HG03060 (cell line): Measurements from ENCODE around the gene DIPK1B.

Experiments
- ATAC-seq: cut with Tn5 transposase; IDR thresholded peaks from one replicate; pipeline ENCODE4 v1.9.1; 2021; ENCODE audit warnings: low read depth, moderate number of reproducible peaks; ENCODE audit not compliant: unreplicated experiment

DIPK1B gene

DNA sequence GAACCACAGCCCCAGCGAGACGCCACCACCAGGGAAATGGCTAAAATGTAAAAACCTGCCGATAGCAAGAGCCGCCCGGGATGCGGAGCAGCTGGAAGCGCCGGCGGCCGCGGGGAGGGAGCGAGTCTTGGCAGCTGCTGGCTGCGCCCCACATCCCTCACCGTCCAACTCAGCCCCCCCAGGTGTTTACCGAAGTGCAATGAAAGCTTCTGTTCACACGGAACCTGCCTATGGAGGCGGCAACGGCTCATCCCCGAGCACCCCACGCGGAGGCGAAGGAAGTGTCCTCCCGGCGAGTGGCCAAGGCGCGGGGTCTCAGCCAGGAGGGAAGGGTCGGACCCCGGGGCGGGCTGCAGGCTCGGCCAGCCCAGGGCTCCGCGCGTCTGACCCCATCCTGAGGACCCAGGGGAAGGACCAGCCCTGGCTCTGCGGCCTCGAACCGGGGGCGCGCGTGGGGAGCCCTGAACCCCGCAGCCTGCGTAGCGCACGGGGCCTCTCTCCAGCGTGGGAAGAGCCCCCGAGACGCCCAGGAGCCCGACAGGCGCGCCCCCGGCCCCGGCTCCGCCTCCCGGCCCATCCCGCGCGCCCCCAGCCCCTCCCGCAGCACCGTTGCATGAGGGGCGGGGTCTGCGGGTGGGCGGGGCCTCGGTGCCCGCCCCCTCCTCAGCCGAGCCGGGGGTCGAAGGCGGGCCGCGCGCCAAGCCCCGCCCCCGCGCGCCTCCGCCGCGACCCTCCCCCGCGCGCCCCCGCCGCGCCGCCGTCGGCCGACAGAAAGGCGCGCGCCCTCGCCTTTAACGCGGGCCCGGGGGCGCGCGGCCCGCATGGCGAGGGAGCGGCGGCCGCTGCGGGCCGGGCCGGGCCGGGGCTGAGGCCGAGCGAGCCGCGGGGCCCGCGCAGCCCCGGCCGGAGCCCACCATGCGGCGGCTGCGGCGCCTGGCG is at the start of gene DIPK1B:
Gene DIPK1B (plus strand): TSS at position 822 of the 939 bp plus-strand sequence. CDS start 94 bp downstream, at position 916.
- ATAC-seq, result no peak

DNA sequence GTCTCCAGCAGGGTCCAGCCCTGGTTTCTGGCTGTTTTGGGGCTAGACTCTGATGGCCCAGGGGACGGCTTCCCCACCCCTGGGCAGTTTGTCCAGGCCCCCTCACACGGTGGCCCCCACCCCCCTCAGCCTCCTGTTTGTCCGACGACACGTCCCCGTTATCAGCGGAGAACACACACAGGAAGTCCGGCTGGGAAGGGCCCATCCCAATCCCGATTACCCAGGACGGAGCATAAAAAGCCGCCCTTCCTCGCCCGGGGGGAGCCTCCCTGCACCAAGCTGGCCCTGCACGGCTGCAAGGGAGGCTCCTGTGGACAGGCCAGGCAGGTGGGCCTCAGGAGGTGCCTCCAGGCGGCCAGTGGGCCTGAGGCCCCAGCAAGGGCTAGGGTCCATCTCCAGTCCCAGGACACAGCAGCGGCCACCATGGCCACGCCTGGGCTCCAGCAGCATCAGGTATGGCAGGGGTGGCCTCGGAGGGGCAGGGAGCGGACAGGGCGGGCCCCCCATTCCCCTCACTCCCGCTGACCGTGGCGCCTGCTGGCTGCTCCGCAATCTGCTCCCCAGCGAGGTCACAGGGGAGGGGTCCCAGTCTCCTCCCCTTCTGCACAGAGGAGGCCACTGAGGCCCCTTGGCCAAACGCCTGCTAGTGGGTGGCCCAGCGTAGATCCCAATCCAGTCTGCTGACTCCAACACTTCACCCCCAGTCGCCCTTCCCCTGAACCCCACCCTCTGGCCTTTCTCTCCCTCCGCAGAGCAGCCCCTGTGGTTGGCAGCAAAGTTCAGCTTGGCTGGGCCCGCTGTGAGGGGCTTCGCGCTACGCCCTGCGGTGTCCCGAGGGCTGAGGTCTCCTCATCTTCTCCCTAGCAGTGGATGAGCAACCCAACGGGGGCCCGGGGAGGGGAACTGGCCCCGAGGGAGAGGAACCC is 49.5 kb upstream of the DIPK1B start, which contains the start of gene EGFL7:
Gene EGFL7 (plus strand): TSS at position 261 of the 926 bp plus-strand sequence. CDS start 5,367 bp downstream, outside the sequence.
- no peak for ATAC-seq

DNA sequence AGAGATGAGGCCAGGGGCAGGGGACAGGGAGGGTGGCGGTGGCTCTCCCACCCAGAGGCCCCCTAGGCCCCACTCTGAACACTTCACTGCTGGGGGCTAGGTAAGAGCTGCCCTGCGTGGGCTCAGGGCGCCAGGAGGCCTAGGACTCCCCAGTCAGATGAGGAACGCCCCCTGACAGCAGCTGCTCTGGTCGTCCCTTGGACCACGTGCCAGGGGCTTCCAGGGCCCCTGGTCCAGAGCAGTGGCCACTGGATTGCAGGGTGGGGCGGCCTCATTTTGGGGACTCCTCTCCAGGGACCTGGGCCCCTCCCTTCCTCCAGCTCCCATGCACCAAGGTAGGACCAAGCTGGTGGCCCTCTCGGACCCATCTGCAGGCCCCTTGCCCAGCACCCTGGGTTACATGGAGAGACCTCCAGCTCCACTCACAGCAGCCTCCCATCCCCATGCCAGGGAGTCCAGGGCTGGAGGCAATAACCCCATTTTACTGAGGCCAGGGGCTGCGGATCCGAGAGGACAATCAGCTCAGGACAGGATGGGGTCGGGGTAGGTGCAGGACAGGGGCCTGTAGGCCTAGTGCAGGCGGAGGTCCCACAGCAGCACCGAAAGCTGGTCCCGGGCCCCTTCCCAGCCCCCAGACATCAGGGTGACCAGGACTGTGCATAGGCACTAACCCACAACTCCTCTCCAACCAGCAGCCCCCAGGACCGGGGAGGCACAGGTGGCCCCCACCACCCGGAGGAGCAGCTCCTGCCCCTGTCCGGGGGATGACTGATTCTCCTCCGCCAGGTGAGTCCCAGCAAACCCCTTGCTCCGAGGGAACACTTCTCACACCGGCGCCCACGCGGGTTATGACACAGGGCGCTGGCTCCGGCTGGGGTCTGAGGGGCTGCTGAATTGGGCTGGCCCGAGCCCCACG is 48.1 kb upstream of the DIPK1B start:
- no peak for ATAC-seq

DNA sequence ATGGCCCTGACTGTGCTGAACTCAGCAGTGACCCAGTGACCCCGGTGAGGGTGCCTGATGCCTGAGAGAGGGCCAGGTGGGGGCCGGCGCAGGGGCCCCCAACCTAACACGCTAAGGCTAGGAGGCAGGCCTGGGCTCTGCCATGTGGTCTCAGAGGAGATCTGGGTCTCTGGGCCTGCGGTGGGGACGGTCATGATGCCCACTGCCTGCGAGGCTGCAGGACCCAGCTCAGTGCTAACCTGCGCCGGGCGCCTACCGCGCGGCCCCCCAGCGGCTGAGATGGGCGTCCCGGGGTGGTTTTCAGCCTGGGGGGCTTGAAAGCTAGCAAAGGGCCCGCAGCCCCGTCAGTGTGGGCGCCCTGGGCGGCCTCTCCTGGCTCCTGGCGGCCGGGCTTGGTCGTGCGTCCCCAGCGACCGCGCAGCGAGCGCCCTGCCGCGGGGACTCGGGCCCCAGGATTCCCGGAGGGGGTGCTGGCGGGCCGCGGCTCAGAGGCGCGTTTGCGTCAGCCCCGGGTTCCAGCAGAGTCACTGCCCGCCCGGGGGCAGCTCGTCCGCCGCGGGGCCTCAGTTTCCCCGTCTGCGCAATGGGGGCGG is 47.2 kb upstream of the DIPK1B start:
- no peak for ATAC-seq

DNA sequence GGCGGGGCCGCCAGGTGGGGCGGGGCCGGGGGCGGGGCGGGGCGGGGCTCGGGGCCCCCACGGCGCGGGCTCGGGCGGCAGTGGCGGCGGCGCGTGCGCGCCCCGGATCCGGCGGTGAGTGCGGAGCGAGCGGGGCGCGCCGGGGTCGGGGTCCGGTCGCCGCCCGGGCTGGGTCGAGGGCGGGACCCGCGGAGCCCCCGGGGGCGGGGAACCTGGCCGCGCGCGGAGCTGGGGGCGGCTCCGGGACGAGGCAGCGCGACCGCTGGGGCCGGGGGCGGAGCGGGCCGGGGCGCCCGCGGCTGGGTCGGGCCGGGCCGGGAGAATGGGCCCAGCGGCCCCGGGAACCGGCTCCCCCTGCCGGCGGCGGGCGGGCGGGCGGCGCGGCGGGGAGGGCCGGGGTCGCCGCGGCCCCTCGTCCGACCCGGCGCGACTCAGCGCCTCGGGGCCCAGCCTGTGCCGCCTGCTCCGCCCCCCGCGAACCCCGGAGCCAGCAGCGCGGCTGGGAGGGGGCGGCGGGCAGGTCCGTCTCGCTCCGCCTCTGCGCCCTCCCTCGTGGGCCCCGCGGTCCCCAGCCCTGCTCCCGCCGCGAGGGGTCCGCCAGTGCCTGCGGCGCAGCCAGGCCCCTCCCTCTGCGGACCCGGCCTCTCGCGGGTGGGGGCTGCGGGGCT is 46.5 kb upstream of the DIPK1B start:
- ATAC-seq, result no peak

DNA sequence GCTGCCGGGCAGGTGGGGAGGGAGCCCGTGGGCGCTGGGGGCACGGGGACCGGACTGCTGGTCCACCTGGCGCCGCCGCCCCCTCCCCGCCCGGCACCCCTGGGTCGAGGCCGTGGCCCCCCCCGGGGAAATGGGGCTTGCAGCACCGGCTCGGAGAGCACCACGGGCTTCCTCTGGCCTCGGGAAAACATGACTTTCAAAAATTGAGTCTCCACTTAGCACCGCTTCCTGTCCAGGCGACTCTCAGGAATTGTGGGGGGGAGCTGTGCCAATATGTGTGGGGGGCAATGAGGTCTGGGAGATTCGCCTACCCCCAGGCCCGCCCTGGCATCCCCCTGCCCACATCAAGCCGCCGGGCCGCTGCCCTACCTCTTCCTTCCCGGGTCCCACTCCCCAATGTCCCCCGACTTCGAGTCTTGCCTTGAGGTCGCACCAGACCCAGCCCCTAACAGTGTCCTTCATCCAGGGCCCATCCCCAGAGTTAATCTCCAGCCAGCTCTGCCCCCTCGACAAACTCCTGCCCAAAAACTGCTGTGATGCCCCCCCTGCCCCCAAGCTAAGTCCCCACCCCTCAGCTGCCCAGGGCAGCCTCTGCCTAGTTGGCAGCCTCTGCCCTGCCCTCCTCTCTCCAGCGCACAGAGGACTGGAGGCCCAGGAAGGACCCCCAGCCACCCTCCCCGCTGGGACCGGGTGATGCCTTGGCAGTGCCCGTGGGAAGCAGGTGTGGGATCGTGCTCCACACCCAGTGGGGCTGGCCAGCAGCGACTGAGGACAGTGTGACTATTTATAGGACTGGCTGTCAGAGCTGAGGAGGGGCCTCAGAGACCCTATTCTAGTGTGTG is 45.8 kb upstream of the DIPK1B start:
- ATAC-seq, result no peak

DNA sequence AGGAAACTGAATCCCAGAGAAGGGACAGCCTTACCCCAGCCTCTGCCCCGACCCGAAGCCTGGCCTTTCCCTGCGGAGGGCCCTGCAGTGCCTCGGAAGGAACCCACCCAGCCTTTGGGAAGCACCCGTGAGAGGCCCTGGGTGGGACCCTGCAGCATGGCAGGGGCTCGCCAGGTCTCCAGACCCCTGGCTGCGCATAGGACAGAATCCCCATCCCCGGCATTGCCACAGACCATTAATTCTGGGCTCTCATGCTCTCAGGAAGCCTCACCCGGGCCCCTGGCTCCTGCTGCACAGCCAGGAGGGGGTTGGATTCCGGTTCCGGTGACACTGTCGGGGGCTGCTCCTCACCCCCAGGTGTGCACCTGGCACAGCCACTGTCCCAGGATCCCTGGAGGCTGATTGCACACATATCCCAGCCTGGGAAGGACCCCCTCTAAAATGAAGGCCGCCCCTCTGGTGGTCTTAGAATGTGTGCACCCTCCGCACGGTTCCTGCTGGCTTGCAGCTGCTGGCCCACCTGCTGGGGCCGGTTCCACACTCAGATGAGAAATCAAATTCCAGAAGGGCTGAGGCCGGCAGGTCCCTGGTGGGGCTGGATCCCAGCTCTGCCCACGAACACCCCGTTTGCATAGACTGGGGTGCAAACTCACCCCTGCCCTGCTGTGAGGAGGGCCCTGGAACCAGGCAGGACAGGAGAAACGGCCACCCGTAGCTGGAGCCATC is 45.0 kb upstream of the DIPK1B start:
- no peak for ATAC-seq

DNA sequence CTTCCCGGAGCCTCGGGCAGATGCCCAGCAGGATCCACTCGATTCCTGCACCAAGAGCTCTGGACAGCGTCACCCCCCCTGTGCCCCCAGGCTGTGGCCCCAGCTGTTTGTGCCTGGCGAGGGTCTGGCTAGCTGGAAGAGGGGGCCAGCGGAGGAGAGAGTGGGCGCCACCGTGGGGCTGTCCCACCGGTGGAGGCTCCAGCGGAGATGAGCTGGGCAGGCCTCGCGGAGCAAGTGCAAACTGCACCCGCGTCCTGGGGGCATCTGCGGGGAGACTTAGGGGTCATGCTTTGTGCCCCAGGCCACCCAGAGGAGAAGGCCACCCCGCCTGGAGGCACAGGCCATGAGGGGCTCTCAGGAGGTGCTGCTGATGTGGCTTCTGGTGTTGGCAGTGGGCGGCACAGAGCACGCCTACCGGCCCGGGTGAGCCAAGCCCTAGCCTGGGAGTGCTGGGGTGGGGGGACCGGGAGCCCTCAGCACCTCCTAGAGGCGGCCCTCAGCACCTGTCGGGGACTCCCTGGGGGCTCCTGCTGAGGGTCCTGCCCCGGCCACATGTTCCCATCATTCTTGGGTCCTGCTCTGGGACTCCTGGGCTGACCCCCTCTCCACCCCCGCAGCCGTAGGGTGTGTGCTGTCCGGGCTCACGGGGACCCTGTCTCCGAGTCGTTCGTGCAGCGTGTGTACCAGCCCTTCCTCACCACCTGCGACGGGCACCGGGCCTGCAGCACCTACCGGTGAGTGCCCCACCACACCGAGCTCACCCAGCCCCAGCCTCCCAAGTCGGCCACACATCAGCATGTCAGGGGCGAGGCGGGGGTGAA is 44.2 kb upstream of the DIPK1B start:
- no peak for ATAC-seq

DNA sequence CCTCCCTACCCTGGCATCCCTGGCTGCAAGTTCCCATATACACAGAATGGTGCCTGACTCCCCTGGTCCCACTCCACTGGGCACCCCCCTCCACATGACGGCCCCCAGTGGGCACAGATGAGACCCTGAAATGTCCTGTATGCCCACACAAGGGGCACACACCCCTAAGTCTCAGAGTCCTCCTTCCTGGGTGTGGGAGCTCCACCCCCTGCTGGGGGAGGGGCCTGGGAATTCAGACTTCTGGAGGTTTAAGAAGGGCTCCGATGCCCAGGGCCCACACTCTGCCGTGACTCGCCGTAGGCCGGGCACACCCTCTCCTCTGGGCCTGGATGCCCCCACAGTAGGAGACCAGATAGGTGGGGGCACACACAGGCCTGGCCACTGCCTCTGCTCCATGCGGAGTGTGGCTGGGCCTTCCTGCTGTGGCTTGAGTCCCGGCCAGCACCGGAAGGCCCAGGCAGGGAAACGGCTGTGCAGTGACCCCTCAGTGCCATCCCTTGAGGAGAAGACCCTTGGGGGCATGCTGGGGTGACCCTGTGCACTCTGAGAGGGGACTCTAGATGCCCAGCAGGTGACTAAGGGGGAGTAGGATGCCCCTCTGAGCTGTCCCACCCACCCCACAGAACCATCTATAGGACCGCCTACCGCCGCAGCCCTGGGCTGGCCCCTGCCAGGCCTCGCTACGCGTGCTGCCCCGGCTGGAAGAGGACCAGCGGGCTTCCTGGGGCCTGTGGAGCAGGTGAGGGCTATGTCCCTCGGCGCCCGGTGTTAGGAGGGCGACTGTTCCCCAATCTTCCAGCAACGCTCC is 43.2 kb upstream of the DIPK1B start:
- no peak for ATAC-seq

DNA sequence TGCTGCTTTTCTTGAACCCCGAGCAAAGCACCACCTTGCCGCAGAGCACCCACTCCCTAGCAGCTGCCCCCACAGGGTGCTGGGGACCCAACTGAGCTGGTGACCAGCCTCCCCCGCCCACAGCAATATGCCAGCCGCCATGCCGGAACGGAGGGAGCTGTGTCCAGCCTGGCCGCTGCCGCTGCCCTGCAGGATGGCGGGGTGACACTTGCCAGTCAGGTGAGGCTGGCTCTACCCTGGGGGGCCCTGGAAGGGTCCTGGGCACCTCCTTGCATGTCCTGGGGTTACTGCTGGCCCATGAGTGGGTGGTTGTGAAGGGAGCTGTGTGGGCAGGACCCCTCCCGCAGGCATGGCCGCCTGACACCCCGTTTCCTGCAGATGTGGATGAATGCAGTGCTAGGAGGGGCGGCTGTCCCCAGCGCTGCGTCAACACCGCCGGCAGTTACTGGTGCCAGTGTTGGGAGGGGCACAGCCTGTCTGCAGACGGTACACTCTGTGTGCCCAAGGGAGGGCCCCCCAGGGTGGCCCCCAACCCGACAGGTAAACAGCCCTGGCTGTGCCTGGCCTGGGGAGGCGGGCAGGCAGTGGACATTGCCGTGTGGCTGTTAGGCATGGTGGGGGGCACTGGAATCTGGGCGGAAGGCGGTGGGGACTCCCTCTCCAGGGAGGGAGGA is 42.4 kb upstream of the DIPK1B start:
- ATAC-seq, result no peak

DNA sequence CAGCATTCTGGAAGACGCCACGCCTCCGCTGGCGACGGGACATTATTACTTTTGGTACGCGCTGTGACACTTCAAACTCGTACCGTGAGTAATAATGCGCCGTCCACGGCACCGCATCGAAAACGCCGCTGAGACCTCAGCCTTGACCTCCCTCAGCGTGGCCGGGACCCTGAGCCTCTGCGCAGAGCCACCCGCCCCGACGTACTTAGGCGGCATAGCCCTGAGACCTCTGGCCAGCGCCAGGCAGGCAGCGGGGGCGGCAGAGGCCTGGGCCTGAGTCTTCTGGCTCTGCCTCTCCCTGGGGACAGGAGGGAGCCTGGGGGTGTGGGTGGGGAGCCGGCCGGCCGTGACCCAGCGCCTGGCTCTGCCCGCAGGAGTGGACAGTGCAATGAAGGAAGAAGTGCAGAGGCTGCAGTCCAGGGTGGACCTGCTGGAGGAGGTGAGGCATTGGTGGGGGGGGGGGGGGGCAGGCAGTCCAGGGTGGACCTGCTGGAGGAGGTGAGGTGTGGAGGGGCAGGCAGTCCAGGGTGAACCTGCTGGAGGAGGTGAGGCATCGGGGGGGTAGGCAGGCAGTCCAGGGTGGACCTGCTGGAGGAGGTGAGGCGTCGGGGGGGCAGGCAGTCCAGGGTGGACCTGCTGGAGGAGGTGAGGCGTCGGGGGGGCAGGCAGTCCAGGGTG is 41.7 kb upstream of the DIPK1B start:
- no peak for ATAC-seq

DNA sequence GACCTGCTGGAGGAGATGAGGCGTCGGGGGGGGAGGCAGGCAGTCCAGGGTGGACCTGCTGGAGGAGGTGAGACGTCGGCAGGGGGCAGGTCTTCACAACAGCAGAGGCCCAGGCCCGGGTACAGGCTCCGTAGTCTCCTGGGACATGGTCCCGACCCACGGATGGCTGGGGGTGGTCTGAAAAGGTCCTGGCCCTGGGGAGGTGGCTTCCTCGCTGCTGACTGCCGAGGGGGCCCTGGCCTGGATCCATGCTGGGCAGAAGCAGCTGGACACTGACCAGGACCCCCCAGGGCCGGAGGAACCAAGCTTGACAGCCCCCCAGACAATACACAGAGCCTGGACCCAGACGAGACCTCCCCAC is 41.1 kb upstream of the DIPK1B start:
- no peak for ATAC-seq

DNA sequence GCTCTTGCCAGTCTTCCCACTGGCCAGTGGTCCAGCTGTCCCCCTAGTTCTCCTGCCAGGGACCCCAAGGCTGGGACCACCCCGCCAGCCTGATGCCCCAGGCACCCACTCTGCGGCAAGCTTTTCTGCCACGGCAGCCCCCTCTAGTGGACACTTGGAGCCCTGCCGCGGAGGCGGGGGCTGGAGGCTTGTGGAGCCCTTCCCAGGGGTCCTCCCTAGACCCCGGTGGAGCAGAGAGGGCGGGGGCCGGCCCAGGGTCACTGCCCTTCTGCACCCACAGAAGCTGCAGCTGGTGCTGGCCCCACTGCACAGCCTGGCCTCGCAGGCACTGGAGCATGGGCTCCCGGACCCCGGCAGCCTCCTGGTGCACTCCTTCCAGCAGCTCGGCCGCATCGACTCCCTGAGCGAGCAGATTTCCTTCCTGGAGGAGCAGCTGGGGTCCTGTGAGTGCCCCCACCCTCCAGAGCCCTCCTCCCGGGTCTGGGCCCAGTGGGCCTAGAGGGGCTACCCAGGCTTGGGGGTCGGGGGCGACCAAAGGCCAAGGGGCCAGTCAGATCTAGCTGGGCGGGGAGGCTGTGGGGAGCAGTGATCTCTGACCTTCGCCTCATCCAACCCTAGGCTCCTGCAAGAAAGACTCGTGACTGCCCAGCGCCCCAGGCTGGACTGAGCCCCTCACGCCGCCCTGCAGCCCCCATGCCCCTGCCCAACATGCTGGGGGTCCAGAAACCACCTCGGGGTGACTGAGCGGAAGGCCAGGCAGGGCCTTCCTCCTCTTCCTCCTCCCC is 40.5 kb upstream of the DIPK1B start:
- no peak for ATAC-seq

DNA sequence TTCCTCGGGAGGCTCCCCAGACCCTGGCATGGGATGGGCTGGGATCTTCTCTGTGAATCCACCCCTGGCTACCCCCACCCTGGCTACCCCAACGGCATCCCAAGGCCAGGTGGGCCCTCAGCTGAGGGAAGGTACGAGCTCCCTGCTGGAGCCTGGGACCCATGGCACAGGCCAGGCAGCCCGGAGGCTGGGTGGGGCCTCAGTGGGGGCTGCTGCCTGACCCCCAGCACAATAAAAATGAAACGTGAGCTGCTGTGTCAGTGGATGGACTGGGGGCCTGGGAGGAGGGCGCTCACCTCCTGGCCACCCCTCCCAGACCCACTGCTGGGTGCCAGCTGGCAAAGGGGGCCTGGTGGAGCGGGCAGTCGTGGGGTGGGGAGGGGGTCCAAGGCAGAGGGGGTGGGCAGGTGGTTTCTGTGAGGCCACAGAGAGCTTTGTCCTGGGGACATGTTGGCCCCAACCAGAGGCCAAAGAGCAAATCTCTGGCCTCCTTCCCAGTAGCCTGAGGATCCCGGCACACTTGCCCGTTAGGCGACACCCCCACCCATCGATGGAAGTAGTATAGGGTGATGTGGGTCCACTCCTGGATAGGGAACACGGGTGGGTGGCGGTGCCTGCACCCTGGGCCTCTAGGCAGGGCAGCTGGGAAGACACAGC is 39.8 kb upstream of the DIPK1B start:
- no peak for ATAC-seq
